Endothelial cell (in vitro differentiated cells): ENCODE data around the gene PKN3. TPM values are rescaled to one million over a fixed set of nuclear protein-coding genes. Genes with fewer than 3 reads are reported as not detected.

Source experiments
- DNase-seq: peaks from one replicate; pipeline ENCODE4 v3.0.0; 2021; ENCODE audit warnings: low spot score
- H3K27ac Mint-ChIP-seq: one replicate; pipeline ENCODE4 v1.8.0; 2021; ENCODE audit warnings: mixed read lengths, inconsistent platforms; ENCODE audit not compliant: unreplicated experiment
- H3K27me3 Mint-ChIP-seq: one replicate; pipeline ENCODE4 v1.8.0; 2021; ENCODE audit warnings: mild to moderate bottlenecking, moderate library complexity, mixed read lengths, inconsistent platforms; ENCODE audit not compliant: unreplicated experiment
- H3K36me3 Mint-ChIP-seq: one replicate; pipeline ENCODE4 v1.8.0; 2021; ENCODE audit warnings: mild to moderate bottlenecking, low read depth, mixed read lengths, inconsistent platforms; ENCODE audit not compliant: unreplicated experiment
- H3K4me1 Mint-ChIP-seq: one replicate; pipeline ENCODE4 v1.8.0; 2021; ENCODE audit warnings: mild to moderate bottlenecking, mixed read lengths, inconsistent platforms; ENCODE audit not compliant: unreplicated experiment
- H3K4me3 Mint-ChIP-seq: one replicate; pipeline ENCODE4 v1.8.0; 2021; ENCODE audit warnings: mild to moderate bottlenecking, mixed read lengths, inconsistent platforms; ENCODE audit not compliant: unreplicated experiment
- H3K9me3 Mint-ChIP-seq: one replicate; pipeline ENCODE4 v1.8.0; 2021; ENCODE audit warnings: mixed read lengths, inconsistent platforms; ENCODE audit not compliant: unreplicated experiment
- CTCF ChIP-seq: fragments of 200-600 bp; sonication (generic); IDR thresholded peaks from one replicate; pipeline ENCODE4 v1.5.0; 2021; ENCODE audit warnings: antibody characterized with exemption; ENCODE audit not compliant: unreplicated experiment
- long read RNA-seq: library from polyadenylated mRNA; unstranded; transcript quantifications from one replicate; pipeline ENCODE4 v2.0.0, GENCODE V29; 2020; ENCODE audit not compliant: unreplicated experiment
- total RNA-seq: library from RNA; stranded (reverse); fragmentation: NEBNext Ultra II Directional; extraction: Animal tissue kit (Norgen Biotek cat#: 25700); gene quantifications from one replicate; pipeline ENCODE4 v1.2.1, GENCODE V29; 2021; ENCODE audit not compliant: unreplicated experiment

Gene PKN3
- total RNA-seq, result 14.7 TPM
- long read RNA-seq, partial matches to known transcripts, result 1 of 6 reads
- long read RNA-seq, other reads (novel, unspliced or antisense), result 4 of 6 reads

- Mint-ChIP-seq H3K4me3 (peak within 1 kb of the TSS; percentile 88), H3K27me3 (peaks cover 3% of the 10 kb centered on the region), H3K4me1 (no peaks in the 10 kb centered on the region), H3K36me3 (no peaks in the 10 kb centered on the region), H3K9me3 (no peaks in the 10 kb centered on the region), H3K27ac (peak within 1 kb of the TSS; percentile 62)
- peak; percentile 98 for TF ChIP-seq CTCF
- peak; percentile 98 for DNase-seq
Measured at GRCh38 chr9:128702445-128702948, at the start of gene PKN3. Gene PKN3 (plus strand): TSS chr9:128702503. CDS start chr9:128702916, 413 bp downstream.

GRCh38 chr9:128653908-128654307 is 48.4 kb upstream of the PKN3 start:
- Mint-ChIP-seq H3K9me3 (no peaks in the 10 kb centered on the region), H3K4me1 (peaks cover 2% of the 10 kb centered on the region), H3K4me3 (no peak overlapping the region), H3K27ac (no peak overlapping the region), H3K36me3 (peaks cover 5% of the 10 kb centered on the region), H3K27me3 (no peaks in the 10 kb centered on the region)
- DNase-seq, result no peak
- no peak for TF ChIP-seq CTCF

- Mint-ChIP-seq H3K4me3 (peak overlapping the region; percentile 79), H3K27ac (no peak overlapping the region), H3K4me1 (peaks cover 2% of the 10 kb centered on the region), H3K36me3 (peaks cover 5% of the 10 kb centered on the region), H3K9me3 (no peaks in the 10 kb centered on the region), H3K27me3 (no peaks in the 10 kb centered on the region)
- TF ChIP-seq CTCF, result no peak
- DNase-seq, result no peak
Measured at GRCh38 chr9:128654481-128654880, 47.8 kb upstream of the PKN3 start.

- Mint-ChIP-seq H3K36me3 (peaks cover 5% of the 10 kb centered on the region), H3K4me1 (peaks cover 2% of the 10 kb centered on the region), H3K4me3 (peak within 1 kb of the TSS; percentile 90), H3K27ac (peak within 1 kb of the TSS; percentile 100), H3K9me3 (no peaks in the 10 kb centered on the region), H3K27me3 (peaks cover 2% of the 10 kb centered on the region)
- no peak for TF ChIP-seq CTCF
- peak; percentile 95 for DNase-seq
Measured at GRCh38 chr9:128656416-128657343, 45.6 kb upstream of the PKN3 start, which contains the start of gene DYNC2I2. Gene DYNC2I2 (minus strand): TSS chr9:128656847. CDS start chr9:128656726, 121 bp downstream.

GRCh38 chr9:128657344-128657704 is 45.0 kb upstream of the PKN3 start:
- DNase-seq, result no peak
- Mint-ChIP-seq H3K9me3 (no peaks in the 10 kb centered on the region), H3K4me3 (peak overlapping the region; percentile 90), H3K27ac (peak overlapping the region; percentile 100), H3K4me1 (peaks cover 2% of the 10 kb centered on the region), H3K36me3 (peaks cover 5% of the 10 kb centered on the region), H3K27me3 (peaks cover 2% of the 10 kb centered on the region)
- TF ChIP-seq CTCF, result no peak
